ENCODE data around the gene ZC3HAV1L.
"Not testable (repeated sequence)": the region's sequence is repeated elsewhere in the genome, so short reads cannot be mapped to it uniquely, and the experiment has no call there.

GRCh38 chr7:138976161-138976560 lies 59.7 kb downstream of the ZC3HAV1L start:
- TF ChIP-seq, protein P1, sequence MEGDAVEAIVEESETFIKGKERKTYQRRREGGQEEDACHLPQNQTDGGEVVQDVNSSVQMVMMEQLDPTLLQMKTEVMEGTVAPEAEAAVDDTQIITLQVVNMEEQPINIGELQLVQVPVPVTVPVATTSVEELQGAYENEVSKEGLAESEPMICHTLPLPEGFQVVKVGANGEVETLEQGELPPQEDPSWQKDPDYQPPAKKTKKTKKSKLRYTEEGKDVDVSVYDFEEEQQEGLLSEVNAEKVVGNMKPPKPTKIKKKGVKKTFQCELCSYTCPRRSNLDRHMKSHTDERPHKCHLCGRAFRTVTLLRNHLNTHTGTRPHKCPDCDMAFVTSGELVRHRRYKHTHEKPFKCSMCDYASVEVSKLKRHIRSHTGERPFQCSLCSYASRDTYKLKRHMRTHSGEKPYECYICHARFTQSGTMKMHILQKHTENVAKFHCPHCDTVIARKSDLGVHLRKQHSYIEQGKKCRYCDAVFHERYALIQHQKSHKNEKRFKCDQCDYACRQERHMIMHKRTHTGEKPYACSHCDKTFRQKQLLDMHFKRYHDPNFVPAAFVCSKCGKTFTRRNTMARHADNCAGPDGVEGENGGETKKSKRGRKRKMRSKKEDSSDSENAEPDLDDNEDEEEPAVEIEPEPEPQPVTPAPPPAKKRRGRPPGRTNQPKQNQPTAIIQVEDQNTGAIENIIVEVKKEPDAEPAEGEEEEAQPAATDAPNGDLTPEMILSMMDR (IDR thresholded peaks at IDR 0.05; ENCODE audit: insufficient read depth, low read length) = not testable (repeated sequence)
- TF ChIP-seq GABPA, POLR2AphosphoS5 (IDR thresholded peaks at IDR 0.05; ENCODE audit: low read depth): not testable (repeated sequence)

Measured in HL-60 (cell line).